HUDEP-2 (cell line): ENCODE measurements around the gene ADAMTSL2.
"Not testable (repeated sequence)": the region's sequence is repeated elsewhere in the genome, so short reads cannot be mapped to it uniquely, and the experiment has no call there.

Source experiments
- DNase-seq, 76 experiments: peaks; one replicate each; lab custom pipeline; 2025; ENCODE audit not compliant: unreplicated experiment in 76 of 76; lab: John Stamatoyannopoulos, UW

Gene ADAMTSL2

GRCh38 chr9:133553123-133553522 is 18.6 kb downstream of the ADAMTSL2 start:
- no peak for DNase-seq

DNA sequence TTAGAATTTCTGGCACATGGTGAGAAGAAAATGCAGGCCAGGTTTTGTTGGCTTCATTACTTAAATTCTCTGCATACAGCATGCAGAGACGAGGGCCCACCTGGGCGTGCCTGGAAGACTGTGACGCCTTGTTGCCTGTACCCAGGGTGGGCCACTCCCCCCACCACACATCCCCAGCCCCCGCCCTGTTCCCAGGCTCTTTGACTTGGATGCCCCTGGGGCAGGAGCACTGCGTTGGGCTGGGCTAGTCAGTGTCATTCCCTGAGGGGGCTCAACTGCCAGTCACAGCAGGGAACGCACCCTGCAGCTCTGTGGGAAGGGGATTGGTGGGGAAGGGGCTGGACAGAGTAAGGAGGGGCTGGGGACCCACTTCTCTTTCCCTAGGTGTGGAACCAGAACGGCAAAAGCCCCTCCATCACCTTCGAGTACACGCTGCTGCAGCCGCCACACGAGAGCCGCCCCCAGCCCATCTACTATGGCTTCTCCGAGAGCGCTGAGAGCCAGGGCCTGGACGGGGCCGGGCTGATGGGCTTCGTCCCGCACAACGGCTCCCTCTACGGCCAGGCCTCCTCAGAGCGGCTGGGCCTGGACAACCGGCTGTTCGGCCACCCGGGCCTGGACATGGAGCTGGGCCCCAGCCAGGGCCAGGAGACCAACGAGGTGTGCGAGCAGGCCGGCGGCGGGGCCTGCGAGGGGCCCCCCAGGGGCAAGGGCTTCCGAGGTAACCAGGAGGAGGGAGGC is 19.6 kb downstream of the ADAMTSL2 start:
- DNase-seq = no peak

DNA sequence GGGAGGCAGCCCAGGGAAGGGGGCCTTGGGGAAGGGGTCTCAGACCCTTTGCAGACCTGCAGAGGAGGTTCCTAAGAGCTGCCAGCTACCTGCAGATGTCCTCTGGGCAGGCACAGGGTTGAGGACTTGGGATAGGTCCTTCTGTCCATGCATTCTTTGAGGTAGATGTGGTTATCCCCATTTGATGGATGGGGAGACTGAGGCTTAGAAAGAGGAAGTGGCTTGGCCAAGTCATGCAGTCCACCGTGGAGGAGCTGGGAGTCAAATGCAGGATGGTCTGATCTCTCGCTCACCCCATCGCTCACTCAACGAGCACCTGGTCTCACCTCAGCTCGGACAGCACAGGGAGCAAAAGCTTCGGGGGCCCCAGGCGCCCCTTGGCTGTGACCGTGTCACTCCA is 20.2 kb downstream of the ADAMTSL2 start:
- DNase-seq = no peak

- DNase-seq = no peak
Measured at GRCh38 chr9:133556354-133556753, 21.9 kb downstream of the ADAMTSL2 start.

- no peak for DNase-seq
Measured at GRCh38 chr9:133557581-133557980, 23.1 kb downstream of the ADAMTSL2 start.

DNA sequence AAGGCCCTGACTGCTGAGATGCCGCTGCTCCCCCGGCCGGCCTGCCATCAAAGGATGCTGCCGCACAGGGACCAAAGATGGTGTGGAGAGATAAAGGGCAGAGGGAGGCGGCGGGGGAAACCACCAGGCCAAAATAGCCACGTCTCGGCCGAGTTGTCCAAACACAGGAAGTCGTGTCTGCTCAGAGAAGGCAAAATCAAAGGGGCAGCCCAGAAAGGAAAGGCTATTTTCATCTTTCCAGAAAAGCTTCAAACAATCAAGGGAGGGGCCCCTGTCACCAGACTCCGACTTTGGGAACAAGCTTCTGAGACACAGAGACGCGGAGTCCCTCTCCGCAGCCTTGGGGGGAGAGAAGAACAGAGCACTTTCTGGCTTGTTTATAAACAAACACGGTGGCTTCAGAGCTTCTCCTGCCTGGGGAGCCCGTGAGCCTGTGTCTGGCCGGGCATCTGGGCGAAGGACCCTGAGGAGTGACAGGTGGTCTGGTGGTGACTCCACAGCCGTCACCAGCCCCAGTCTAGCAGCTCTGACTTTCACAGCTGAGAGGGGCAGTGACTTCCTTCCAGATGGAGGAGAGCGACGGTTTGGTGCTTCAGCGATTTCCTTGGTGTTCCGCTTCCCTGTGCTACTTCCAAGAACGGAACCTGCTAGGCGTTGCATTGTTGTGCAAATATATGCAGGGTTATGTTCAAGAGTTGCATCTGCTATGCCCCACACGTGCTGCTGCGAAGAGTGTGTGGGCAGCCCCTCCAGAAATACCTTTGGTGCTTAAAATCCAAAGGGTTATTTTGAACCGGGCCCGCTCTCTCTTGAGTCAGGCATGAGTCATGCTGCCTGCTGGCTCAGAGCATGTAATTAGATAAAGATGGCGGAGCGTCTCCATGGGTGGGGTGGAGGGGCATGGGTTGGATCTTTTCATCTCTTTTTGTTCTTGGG is 24.0 kb downstream of the ADAMTSL2 start:
- DNase-seq = peak in 30 of 76 experiments; percentile 7 to 49 (median 26)

DNA sequence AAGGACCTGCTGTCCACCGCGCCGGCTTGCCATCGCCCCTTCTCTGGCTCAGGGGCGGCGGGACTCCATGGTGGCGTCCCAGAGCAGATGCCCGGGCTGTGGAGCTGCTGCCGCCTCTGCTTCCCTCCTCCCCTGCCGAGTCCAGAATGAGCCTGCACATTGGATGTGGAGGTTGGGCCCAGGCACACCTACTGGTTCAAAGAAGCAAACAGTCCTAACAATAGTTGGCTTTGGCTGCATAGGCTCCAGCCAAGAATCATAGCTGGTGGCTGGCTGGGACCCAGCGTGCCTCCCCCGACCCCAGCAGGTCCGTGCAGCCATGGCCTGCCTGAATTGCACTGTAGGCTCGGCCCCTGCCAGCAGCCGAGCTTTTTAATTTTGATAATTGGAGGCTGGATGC is 25.8 kb downstream of the ADAMTSL2 start:
- DNase-seq = no peak

DNA sequence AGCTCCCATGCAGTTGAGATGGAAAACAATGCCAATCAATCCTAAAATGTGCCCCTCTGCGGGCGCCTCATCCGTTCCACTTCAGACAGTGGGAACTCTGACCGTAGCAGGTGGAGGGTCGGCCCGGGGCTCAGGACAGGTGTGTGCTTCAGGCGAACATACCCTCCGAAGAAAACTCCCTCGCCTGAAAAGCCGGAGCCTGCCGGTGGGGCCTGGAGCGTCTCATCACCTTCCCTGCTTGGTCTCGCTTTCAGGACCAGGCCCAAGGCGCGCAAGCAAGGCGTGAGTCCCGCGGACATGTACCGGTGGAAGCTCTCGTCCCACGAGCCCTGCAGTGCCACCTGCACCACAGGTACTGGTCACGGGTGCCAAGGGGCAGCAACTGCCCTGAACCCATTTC is 26.4 kb downstream of the ADAMTSL2 start:
- DNase-seq = no peak

DNA sequence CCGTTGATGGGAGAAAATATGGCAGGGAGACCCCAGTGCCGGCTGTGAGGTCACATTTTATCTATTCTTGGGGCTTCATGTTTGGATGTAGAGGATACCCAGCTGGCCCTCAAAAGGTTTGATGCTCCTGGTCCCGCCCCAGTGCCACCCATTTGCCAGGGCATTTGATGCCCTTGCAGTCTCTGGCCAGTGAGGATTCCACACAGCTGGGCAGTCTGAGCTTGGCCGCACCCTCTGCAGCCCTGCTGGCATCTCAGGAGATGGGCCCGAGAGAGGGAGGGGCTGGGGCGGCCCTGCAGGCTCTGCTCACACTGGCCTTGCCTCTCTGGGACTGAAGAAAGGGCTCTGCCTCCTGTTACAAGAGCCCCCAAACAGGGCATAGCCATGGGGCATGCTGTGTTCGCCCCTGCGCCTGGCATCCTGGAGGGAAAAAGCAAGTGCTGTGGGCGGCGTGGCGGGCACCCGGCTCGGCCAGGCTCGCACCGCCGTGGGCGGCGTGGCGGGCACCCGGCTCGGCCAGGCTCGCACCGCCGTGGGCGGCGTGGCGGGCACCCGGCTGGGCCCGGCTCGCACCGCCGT is 27.6 kb downstream of the ADAMTSL2 start:
- no peak for DNase-seq

GRCh38 chr9:133562611-133563290 is 28.2 kb downstream of the ADAMTSL2 start:
- DNase-seq = no peak

- DNase-seq = peak in 59 of 76 experiments; percentile 8 to 58 (median 35)
Measured at GRCh38 chr9:133563291-133563796, 28.8 kb downstream of the ADAMTSL2 start.

DNA sequence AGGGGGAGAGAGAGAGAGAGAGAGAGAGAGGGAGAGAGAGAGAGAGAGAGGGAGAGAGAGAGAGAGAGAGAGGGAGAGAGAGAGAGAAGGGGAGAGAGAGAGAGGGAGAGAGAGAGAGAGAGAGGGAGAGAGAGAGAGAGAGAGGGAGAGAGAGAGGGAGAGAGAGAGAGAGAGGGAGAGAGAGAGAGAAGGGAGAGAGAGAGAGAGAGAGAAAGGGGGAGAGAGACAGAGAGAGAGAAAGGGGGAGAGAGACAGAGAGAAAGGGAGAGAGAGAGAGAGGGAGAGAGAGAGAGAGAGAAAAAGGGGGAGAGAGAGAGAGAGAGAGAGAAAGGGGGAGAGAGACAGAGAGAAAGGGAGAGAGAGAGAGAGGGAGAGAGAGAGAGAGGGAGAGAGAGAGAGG is 29.3 kb downstream of the ADAMTSL2 start:
- DNase-seq = not testable (repeated sequence)

GRCh38 chr9:133564451-133565116 is 30.1 kb downstream of the ADAMTSL2 start:
- no peak for DNase-seq

- no peak for DNase-seq
Measured at GRCh38 chr9:133566382-133566781, 31.9 kb downstream of the ADAMTSL2 start.

GRCh38 chr9:133566817-133567216 is 32.3 kb downstream of the ADAMTSL2 start:
- DNase-seq = no peak

GRCh38 chr9:133568186-133568585 is 33.7 kb downstream of the ADAMTSL2 start:
- DNase-seq = no peak

GRCh38 chr9:133569121-133569785 is 34.7 kb downstream of the ADAMTSL2 start:
- no peak for DNase-seq

- DNase-seq = no peak
Measured at GRCh38 chr9:133569891-133570690, 35.6 kb downstream of the ADAMTSL2 start.

DNA sequence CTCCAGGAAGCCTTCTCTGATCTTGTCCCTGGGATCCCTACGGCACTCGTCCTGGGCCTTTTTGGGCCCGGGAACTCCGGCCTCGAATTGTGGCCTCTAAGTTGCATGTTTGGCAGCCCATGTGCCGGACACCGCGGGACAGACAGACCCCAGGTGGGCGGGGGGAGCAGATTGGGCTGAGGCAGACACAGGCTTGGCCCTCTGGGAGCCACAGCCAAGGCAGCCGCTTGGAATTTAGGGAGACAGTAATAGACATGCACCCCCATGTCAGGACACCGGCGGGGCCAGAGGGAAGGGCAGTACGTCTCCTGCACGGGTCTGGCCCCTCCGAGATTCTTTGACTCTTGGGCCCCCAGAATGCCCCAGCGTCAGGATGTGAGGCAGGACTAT is 36.2 kb downstream of the ADAMTSL2 start:
- no peak for DNase-seq
